GM18498 (cell line): ENCODE results near the gene ACO2.

Experiments
- ATAC-seq: cut with Tn5 transposase; IDR thresholded peaks from one replicate; pipeline ENCODE4 v1.9.1; 2021; ENCODE audit warnings: mild to moderate bottlenecking, moderate library complexity; ENCODE audit not compliant: unreplicated experiment

ACO2 gene

GRCh38 chr22:41517172-41518047 lies 48.5 kb downstream of the ACO2 start:
- ATAC-seq, result no peak

DNA sequence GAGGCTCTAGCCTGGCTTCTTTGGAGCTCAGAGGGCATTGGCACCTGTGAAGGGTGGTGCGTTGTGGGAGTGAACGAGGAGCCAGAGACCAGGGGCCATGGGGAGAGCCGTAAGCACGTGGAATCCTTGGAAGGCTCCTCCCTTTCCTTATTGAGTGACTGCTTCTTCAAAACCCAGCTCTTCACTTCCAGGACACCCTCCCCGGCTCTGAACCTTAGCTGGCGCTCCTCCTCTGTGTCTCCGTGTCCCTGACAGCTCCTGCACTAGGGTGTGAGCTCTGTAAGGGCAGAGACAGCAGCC lies 49.1 kb downstream of the ACO2 start:
- ATAC-seq, result no peak

DNA sequence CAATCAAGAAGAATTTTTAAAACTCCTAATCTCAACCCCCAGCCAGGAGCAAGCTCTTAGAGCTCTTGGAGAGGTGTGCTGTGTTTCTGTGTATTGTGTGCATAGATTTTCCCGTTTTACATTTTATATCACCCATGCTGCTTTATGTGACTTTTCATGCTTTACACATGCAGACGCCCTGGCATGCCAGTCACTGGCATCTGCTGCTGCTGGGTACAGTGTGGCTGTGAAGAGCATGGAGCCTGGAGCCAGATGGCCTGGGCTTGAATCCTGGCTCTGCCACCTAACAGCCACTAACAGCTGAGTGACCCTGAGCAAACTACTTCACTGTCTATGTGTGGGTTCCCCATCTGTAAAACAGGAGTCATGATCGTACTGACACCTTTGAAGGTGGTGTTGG lies 52.2 kb downstream of the ACO2 start:
- no peak for ATAC-seq

DNA sequence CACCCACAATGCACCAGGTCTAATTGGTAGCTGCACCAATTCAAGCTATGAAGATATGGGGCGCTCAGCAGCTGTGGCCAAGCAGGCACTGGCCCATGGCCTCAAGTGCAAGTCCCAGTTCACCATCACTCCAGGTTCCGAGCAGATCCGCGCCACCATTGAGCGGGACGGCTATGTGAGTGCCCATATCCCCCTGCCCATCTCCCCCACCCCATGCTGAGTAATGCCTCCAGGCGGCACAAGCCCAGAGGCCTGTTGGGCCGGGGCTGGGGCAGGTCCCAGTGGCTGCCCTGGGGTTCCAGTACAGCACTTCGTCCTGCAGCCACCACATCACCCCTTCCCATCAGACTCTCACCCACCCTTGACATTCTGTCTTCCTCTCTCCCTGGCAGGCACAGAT lies 53.9 kb downstream of the ACO2 start:
- ATAC-seq, result no peak

DNA sequence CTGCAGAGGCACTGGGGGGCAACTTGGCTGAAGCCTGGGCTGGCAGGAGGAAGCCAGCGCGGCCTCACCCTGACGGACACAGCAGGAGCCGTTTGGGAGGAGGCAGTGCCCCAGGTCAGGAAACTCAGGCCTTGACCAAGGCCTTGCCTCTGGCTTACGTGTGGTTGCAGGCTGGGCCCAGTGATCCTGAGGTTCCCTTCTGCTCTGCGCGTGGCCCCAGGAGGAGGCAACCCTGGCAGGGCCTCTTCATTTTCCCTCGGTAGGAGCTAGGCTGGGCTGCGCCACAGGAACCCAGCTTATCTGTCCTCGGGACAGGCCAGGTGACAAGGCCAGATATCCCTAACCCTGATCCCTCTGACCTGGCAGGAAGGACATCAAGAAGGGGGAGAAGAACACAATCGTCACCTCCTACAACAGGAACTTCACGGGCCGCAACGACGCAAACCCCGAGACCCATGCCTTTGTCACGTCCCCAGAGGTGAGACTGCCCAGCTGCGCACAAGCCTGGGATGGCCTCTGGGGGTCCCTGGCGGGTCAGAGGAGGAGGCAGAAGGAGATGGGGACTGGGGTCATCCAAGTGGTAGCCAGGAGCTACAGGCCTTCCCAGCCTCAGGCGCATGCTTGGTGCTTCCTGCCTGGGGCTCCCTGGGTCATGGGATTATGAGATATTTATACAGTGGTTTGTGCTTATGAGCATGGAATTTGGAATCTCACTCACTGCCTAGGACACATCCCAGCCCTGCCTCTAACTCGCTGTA lies 54.7 kb downstream of the ACO2 start:
- no peak for ATAC-seq

GRCh38 chr22:41524251-41524661 lies 55.3 kb downstream of the ACO2 start:
- ATAC-seq, result no peak

- no peak for ATAC-seq
Measured at GRCh38 chr22:41524809-41525449, 56.0 kb downstream of the ACO2 start.

DNA sequence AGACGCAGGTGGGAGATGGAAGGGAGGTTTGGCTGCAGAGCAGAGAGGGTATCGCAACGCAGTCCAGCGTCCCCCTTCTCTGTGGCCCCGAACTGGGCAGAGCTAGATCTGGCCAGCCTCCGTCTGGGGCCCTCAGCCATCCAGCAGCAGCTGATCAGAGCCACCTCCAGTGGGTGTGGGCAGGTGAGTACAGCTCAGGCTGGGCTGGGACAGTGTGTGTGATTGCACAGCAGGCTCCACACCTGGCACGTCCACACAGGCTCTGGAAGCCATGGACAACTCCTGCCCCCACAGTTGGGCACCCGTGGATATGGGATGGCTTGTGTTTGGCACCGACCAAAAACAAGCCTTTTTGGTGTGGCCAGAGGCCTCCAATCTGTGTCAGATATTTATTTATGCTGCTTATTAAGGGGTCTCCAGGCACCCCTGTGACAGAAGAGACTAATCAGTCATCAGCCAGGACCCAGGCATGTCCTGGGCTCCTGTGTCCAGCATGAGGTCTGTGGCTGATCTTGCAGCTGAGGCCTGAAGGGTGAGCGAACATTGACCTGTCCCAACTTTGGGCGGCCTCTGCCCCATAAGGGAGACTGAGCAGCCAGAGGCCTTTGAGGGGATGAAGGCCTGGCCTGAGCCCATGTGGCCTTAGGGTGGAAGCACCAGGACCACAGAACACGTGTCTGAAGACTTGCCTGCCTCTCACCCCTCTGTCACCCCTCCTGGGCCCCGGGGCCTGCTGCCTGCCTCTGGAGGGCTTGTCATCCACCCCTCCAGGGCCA lies 56.7 kb downstream of the ACO2 start:
- ATAC-seq, result no peak

GRCh38 chr22:41526226-41526829 lies 57.4 kb downstream of the ACO2 start:
- ATAC-seq, result no peak

DNA sequence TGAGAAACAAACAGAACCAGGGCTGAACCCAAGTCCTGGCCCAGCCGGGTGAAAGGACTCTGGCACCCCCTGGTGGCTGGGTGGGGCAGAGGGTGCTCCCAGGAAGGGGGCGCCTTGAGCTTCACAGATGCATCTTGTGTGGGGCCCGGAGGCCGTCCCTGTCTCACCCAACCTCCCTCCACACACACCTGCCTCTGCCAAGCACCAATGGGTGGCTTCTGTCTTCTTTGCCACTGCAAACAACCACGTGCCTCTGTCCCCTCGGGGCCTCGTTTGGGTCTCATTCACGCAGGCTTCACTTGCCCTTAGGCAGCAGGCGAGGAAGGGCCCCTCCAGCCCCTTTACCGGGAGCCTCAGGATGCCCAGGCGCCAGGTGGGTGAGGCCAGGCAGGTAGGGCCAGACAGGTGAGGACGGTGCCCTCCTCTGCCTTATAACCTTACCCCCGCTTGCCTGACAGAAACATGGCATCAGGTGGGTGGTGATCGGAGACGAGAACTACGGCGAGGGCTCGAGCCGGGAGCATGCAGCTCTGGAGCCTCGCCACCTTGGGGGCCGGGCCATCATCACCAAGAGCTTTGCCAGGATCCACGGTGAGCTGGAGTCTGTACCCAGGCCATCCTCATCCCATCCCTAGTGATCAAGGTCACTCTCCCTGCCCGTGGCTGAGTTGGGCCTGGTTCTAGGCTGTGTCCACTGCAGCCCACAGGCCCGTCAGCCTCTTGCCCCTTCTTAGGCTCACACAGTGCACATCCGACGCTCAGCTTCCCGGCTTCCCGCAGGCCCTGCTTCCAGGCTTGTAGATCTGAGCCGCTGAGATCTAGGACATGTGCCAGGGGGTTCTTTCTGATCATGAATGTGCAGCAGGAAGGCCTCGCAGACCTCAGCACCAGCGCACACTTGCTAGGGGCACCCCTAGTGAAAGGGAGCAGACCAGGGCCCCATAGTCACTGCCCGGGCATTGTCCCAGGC lies 58.2 kb downstream of the ACO2 start:
- no peak for ATAC-seq

DNA sequence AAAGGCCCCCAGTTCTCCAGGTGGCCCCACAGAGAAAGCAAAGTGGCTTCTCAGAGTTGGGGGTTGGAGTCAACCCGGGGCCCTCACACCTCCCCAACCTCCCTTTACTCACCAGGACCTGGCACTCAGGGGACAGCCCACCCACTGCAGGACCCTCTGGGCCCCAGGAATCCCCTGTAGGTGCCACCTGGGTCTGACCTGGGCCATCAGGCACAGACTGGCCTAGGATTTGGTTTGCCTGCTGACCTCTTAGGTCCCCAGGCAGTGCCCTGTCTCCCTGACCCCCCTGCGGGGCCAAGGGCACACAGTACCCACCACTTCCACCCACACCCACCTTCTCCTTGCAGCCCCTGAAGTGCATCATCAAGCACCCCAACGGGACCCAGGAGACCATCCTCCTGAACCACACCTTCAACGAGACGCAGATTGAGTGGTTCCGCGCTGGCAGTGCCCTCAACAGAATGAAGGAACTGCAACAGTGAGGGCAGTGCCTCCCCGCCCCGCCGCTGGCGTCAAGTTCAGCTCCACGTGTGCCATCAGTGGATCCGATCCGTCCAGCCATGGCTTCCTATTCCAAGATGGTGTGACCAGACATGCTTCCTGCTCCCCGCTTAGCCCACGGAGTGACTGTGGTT lies 59.3 kb downstream of the ACO2 start:
- no peak for ATAC-seq

GRCh38 chr22:41528938-41529561 lies 60.1 kb downstream of the ACO2 start:
- ATAC-seq, result no peak

- no peak for ATAC-seq
Measured at GRCh38 chr22:41530890-41531714, 62.2 kb downstream of the ACO2 start.

- ATAC-seq, result no peak
Measured at GRCh38 chr22:41531715-41532477, 63.0 kb downstream of the ACO2 start.

GRCh38 chr22:41532908-41533825 lies 64.2 kb downstream of the ACO2 start:
- ATAC-seq, result no peak

GRCh38 chr22:41534219-41534618 lies 65.3 kb downstream of the ACO2 start:
- no peak for ATAC-seq
